KBM-7 (cell line): ENCODE measurements around the gene PHF23.
A peak's percentile ranks its signal among the peaks of the same experiment; 100 is the strongest.

Experiments
- DNase-seq: peaks from one replicate; pipeline ENCODE4 v3.0.0-alpha.2; 2015
- in situ Hi-C: fragments of 300-500 bp; cut with MboI; formaldehyde crosslinking; loops from 2 replicates; pipeline ENCODE4 v1.14.3; 2020; ENCODE audit warnings: low sequenced_read_pairs, low pct_unique_long_range_greater_than_20kb, mixed read lengths

Gene PHF23

GRCh38 chr17:7241090-7241733 lies 2.0 kb upstream of the PHF23 start:
- DNase-seq: no peak
- in situ Hi-C loops: no loop called here

GRCh38 chr17:7240375-7240774 lies 1.1 kb upstream of the PHF23 start:
- DNase-seq: peak; percentile 40
- in situ Hi-C loops: no loop called here

GRCh38 chr17:7238420-7239090 lies 702 bp downstream of the PHF23 start:
- DNase-seq: no peak
- in situ Hi-C loops: no loop called here

DNA sequence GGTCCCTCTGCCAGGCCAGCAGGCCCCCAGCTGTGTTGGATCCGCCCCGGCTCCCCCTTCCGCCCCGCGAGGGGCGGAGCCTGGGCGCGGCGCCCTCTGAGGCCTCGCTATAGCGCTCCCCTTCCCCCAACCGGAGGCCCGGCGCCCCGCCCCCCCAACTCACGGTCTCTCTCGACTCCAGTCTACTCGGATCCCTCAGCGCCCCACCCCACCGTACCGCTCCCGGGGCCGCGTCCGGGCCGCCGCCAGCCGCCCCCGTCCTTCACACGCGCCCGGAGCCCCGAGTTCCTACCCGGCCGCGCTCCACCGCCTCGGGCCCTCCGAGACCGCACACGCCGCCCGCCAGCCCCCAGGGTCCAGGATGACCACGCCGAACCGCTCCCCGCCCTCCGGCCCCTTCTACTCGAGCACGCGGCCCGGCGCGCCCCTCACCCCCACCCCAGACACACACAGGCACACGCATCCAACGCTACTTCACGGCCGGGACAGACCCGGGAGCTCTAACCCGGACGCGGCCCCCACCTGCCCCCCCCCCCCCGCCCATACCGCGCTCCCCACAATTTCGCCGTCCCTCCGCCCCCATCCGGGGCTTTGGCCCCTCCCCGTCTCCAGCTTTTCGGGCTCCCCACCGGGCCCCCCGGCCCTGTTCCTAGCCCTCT lies 1.4 kb downstream of the PHF23 start:
- in situ Hi-C loops: no loop called here
- peak; percentile 59 for DNase-seq

GRCh38 chr17:7237266-7237760 lies 1.9 kb downstream of the PHF23 start:
- DNase-seq: no peak
- in situ Hi-C loops: no loop called here

GRCh38 chr17:7236808-7237207 lies 2.4 kb downstream of the PHF23 start:
- DNase-seq: no peak
- in situ Hi-C loops: no loop called here

GRCh38 chr17:7235693-7236665 lies 3.3 kb downstream of the PHF23 start:
- in situ Hi-C loops: no loop called here
- DNase-seq: no peak

DNA sequence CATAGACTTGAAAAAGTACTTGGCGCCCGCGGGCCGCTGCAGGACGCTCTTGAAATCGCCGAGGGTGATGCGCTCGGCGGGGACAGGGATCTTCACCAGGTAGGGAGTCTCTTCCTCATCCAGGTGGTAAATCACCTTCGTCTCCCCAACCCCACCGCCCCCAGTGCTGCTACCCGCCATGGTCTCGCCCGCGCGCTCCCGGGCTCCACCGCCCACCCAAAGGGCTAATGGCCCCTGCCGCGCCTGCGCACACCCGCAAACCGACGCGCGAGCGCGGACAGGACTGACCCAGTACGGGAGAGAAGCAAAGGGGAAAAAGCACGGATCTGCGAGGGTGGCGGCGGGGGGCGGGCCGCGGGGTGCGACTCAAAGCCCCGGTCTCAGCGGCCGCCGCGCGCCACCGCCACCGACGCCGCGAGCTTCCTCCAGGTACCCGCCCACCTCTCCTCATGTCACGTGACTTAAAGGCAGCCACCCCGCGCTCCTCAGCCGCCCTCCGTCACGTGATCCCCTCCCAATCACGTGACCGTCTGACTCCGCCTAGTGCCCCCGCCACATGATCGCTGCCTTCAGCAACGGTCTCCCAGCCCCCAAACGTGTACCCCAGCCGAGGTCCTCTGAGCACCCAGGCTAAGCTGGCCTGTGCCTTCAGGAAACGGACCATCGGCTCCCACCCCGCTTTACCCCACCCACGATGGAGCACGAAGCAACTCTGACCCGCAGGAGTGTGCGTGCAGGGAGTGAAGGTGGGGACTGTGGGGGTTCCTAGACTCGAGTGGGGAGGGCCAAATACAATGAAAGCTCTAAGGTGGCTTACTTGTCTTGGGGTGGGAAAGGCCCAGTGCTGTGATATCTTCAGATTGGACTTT lies 4.9 kb downstream of the PHF23 start, which contains the start of gene DVL2:
Gene DVL2, minus strand, starts transcription at position 435 of the 869 bp plus-strand sequence. Its CDS starts 255 bp downstream, at position 180.
- DNase-seq: peak; percentile 97
- in situ Hi-C loops: no loop called here

DNA sequence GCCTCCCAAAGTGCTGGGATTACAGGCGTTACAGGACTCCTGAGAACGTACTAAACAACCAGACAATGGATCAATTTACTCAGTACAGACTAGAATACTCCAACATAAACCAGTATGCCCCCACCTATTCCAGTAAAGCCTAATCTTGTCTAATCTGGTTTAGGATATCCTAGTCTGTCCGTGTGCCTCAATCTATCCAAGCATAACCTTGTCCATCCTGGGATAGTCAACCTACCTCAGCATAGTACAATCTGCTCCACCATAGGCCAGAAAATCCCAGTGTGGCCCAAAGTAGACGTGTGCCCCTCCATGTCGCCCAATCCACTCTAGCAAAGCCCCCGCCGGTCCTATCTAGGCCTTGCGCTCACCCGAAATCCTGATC lies 5.6 kb downstream of the PHF23 start:
- DNase-seq: no peak

DNA sequence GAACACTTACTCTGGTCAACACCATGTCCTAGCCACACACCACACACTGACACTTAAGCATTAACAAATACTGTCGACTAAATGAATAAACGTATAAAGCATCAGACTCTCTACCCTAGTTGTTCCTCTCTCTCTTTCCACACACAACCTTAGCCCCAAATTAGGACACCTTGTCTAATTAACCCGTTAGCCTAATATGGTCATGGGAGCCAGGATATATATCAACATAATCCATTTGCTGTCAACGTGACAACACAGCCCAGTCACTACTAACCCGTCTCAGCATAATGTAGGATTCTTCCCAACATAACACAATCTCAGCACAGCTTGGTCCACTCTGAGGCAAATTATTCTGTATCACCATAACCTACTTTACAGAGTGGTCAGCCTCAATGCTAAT lies 7.1 kb downstream of the PHF23 start:
- in situ Hi-C loops: no loop called here
- DNase-seq: no peak

More for the DNA sequence above, 5.6 kb downstream of the PHF23 start:
- in situ Hi-C loops: no loop called here

- in situ Hi-C loops: no loop called here
- no peak for DNase-seq
Measured at GRCh38 chr17:7229504-7229903, 9.8 kb downstream of the PHF23 start.

GRCh38 chr17:7228920-7229319 lies 10.3 kb downstream of the PHF23 start:
- in situ Hi-C loops: no loop called here
- DNase-seq: no peak

DNA sequence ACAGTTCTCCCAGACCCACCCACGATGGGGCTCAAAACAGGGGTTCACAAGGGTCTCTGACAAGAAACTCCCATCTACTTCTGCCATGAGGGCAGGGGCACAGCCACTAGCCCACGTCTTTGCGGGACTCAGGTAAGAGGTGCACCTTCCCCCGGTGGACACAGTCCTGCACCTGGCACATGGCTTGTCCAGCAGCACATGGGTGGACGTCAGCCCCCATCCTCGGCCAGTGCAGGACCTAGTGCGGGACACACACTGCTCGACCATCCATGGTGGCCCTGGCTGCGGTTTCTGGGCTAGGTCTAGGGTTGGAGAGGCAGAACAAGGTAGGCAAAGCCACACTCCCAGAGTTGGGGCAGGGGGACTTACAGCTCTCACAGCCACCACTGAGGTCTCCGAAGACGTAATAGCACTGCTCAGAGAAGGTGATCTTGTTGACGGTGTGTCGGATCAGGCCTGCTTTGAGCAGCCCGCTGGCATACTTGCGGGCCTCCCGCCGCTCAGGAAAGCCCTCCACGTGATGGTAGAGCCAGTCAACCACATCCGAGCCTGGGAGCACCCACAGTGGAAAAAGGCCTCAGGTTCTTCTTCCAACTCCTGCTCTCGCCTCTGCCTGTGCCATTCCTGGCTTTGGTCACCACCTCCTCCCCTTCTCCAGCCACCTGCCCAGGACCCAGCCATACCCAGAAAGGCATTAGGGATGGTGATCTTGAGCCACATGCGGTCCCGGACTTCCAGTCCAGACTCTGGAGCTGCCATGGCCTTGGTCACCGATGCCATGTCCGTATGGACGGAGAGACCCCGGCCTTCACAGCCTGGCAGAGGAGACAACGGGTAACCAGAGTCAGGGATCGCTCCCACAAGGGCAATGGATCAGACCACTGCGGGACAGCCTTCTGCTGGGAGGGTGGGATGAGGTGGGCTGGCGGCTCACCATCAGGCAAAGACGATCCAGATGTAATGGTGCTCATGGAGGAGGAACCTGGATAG lies 12.2 kb downstream of the PHF23 start:
- DNase-seq: no peak
- in situ Hi-C loops: no loop called here

DNA sequence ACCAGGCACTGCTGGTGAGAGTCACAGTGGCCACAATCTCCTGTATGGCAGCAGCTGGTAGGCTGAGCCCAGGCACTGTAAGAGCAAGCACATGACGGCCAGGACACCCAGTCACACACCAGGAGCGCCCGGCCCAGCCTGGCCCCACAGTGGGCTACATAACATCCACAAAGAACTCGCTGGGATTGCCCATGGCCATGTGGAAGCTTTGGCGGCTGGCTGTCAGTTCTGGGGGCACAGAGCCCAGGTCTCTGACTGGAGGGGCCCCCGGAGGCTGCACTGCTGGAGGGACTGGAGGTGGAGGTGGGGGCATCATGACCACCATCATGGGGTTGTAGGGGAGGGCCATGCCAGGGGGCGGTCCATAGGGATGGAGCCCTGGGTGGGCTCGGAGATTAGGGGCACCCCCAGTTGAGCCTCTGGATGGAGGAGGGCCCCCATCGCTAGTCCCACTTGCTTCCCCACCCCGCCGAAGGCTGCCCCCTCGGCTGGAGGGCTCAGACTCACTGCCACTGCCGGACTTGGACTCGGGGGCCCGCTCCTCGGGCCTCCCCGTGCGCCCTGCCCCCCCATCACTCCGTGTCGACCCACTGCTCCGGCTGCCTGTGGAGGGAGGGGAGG lies 13.4 kb downstream of the PHF23 start:
- in situ Hi-C loops: no loop called here
- DNase-seq: no peak

GRCh38 chr17:7224661-7225111 lies 14.6 kb downstream of the PHF23 start:
- in situ Hi-C loops: no loop called here
- DNase-seq: no peak

DNA sequence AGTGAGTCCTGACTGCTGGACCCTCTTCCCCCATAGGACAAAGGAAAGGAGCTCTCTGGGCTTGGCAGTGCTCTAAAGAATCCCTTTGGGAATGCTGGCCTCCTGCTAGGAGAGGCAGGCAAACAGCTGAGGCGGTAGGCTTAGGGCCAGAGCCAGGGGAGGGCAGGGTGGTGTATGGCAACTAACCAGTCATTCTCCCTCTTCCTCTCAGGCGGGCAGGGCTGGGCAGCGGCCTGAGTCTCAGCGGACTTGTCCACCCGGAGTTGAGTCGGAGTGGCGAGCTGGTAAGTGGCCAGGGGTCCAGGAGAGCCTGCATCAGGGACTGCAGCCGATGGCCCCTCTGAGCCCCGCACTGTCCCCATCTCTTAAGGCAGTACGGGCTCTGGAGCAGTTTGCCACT lies 15.1 kb downstream of the PHF23 start:
- DNase-seq: no peak
- in situ Hi-C loops: no loop called here

- in situ Hi-C loops: no loop called here
Measured at GRCh38 chr17:7223375-7223774, 15.9 kb downstream of the PHF23 start.

More at GRCh38 chr17:7223375-7223774, 15.9 kb downstream of the PHF23 start:
- no peak for DNase-seq
